ENCODE data around the gene TRPM2.

GRCh38 chr21:44384968-44385367, 31.5 kb downstream of the TRPM2 start:
- TF ChIP-seq CTCF (IDR thresholded peaks at IDR 0.05), result no peak
- TF ChIP-seq POLR2A (IDR thresholded peaks at IDR 0.05), result no peak
